Stimulated activated CD4-positive, alpha-beta T cell treated with anti-CD3 and anti-CD28 coated beads, Interleukin-1b, Interleukin-23, amount 100 ng/mL, for 4 hours (primary cell): ENCODE data around the gene COQ3.
"Not testable (repeated sequence)": the region's sequence is repeated elsewhere in the genome, so short reads cannot be mapped to it uniquely, and the experiment has no call there.

Source experiments
- DNase-seq, 2 donors: peaks; one replicate each; pipeline ENCODE4 v3.0.0-alpha.2; 2020; ENCODE audit warnings: low read depth in 2 of 2

COQ3 gene

DNA sequence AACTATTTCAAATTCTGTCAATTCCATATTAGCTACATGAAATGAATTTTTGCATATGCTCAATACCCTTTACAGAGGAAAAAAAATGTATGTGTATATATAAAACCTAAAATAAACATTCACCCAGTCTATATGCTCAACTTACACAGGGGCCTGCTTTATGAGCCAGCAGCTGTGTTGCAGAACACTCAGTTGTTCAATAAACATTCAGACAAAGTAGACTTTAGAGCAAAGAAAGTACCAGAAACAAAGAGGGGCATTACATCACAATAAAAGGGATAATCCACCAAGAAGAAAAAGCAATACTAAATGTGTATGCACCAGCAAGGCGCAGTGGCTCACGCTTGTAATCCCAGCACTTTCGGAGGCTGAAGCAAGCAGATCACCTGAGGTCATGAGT lies 9.5 kb downstream of the COQ3 start:
- no peak for DNase-seq

DNA sequence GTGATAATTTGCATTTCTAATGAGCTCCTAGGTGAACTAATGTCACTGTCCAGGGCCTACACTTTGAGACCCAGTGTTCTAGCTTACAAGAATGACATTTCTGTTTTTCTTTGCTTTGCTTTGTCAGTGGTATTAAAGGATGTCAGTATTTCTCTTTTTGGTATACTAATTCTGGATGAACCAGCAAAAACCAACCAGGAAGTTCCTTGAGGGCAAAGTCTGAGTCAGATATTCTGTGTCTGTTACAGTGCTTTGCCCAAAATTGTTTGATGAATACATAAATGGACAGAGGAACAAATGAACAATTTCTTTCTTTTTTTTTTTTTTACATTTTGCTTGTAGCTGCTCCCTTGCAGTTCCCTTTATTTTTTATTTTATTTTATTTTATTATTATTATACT lies 15.4 kb downstream of the COQ3 start:
- DNase-seq = no peak

DNA sequence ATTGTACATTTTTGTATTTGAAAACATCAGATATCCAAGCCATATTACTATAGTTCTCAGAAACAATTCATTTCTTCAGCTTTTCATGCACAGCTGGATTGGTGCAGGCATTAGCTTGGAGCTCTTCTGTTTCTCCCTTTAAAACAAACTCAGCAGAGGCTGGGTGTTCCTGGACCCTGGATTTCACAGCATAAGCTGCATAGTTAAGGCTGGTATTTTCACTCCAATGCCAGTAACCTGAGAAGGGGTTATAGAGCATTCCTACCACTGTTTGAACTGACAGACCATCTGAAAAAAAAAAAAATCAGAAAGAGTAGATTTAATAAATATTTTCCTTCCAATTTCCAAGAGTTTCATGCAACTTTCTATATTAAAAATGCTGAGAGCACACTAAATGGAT lies 24.5 kb downstream of the COQ3 start:
- DNase-seq = no peak

DNA sequence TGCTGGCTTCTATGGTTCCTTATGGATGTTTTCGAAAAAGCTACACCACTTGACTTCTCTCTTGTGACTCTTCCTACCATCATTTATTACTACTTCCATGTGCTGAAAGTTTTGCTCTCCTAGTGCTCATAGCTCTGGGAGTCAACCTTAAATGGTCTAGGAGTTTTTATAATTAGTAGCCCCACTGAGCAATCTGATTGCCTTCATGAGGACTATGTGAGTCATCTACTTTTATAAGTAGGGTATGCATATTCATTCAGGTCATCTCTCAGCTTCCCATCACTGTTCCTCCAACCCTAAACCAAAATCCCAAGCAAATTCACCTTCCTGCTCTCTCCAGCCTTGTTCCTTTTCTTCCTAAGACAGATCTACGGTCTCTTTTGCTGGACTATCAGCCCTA lies 27.1 kb downstream of the COQ3 start:
- DNase-seq = no peak

DNA sequence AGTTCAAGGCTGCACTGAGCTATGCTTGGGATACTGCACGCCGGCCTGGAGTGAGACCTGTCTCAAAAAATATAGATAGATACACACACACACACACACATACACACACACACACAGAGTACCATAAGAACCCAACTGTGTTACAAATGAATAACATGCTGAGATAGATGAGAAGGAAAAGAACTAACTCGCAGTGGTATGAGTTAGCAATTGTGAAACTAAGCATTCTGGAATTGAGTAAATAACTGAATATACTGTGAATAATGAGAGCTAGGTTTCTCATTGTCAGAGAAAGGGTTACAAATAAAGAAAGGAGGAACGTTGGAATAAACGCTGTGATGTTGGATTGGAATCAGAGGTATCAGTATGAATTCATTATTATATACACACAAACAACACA lies 30.0 kb downstream of the COQ3 start:
- DNase-seq = no peak

DNA sequence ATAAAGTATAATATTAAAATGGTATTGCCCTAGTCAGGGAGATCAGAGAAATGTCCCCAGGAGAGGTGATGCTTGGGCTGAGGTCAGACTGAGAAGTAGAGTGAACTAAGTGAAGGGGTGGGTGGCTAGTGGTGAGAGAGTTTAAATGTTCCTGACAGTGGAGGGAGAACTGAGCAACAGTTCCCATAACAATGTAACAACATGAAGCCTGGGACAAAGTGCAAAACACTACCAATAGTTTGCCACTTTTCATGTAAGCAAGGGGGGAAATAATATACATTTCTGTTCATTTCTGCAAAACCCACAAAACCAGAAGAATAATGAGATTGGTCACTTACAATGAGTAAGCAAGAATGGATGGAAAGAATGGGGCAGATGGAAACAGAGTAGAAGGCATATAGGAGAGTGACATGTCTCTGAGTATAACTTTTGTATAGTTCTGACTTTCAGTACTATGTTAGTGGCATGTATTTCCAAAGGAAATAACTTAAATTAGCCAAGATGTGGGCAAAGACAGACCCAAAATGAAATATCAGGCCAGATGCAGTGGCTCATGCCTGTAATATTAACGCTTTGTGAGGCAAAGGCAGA lies 31.2 kb downstream of the COQ3 start:
- DNase-seq = no peak

DNA sequence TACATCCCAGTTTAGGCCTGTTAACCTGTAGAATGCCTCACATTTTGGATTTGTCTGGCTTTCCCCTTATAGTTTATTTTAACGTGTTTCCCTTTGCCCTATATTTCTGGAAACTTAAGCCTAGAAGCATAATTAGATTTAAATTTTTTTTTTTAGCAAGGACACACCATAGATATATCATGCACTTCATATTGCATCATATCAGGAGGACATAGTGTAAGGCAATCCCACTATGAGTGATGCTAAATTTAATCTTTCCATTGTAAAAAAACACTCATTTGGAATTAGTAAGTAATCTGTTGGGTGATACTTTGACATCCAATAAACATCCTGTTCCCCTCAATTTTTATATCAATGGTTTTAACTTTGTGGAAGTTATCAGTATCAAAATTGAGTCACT lies 34.2 kb downstream of the COQ3 start:
- DNase-seq = no peak

DNA sequence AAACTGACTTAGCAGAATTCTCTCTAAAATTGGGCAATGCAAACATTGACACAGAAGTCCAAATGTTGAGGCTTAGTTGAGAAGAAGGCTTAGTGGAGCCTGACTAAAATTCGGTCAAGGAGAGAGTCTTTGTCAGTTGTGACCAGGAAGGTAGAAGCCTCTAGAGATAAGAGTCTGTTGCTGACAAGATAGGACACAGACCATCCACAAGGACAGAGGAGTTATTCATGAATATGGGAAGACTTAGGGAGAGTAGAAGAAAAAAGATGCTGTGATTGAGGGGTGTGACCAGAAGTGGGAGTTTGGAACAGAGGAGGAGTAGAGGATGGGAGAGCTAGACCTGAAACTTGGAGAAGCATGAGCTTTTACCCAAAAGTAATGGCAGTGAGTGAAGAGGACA lies 37.4 kb downstream of the COQ3 start:
- no peak for DNase-seq

DNA sequence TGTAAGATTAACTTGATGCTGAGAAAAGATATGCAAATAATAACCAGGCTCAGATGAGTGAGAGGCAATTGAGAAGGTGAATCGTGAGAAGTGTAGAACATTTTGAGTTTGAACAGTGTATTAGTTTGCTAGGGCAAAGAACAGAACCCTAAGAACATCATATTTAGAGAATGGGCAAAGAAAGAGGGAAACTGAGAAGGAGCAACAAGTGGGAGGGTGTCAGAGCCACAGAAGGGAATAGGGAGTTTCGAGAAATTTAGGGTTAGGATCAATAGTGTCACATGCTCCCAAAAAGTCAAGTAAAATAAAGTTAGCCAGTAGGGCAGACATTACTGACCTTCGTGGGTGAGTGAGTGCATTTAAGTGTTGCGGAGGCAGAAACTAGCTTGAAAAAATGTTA lies 39.0 kb downstream of the COQ3 start:
- no peak for DNase-seq

DNA sequence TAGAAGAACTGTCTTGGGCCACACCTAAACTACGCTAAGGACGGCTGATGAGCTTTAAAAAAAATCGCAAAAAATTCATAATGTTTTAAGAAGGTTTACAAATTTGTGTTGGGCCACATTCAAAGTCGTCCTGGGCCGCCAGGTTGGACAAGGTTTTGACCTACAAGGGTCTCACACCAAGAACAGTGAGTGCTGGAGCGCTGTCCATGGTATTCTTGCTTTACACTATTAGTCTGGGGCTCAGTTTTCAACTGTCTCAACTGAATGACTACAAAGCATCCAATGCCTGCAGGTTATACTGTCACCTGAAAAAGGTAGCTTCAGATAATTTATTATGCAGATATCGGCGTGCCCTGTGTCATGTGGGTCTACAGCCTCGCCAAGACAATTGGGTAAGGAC lies 40.9 kb downstream of the COQ3 start:
- no peak for DNase-seq

DNA sequence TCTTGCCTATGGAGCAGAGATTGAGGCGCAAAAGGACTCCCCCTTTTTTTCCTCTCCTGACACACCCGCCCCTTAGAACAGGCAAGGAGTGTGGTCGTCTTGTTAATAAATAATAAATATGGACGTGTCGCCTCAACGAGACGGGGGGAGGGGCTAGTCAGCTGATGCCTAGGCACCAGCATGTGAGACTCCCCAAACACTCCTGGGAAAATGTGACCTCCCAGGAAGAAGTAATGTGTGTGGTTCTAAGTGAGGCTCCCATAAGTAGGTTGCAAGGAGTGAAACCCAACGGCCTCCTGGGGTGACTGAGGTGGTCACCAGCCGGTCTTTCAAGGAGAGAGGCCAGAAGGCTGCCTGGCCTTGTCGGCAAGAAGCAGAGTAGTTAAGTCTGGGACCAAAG lies 43.4 kb downstream of the COQ3 start:
- DNase-seq = no peak

DNA sequence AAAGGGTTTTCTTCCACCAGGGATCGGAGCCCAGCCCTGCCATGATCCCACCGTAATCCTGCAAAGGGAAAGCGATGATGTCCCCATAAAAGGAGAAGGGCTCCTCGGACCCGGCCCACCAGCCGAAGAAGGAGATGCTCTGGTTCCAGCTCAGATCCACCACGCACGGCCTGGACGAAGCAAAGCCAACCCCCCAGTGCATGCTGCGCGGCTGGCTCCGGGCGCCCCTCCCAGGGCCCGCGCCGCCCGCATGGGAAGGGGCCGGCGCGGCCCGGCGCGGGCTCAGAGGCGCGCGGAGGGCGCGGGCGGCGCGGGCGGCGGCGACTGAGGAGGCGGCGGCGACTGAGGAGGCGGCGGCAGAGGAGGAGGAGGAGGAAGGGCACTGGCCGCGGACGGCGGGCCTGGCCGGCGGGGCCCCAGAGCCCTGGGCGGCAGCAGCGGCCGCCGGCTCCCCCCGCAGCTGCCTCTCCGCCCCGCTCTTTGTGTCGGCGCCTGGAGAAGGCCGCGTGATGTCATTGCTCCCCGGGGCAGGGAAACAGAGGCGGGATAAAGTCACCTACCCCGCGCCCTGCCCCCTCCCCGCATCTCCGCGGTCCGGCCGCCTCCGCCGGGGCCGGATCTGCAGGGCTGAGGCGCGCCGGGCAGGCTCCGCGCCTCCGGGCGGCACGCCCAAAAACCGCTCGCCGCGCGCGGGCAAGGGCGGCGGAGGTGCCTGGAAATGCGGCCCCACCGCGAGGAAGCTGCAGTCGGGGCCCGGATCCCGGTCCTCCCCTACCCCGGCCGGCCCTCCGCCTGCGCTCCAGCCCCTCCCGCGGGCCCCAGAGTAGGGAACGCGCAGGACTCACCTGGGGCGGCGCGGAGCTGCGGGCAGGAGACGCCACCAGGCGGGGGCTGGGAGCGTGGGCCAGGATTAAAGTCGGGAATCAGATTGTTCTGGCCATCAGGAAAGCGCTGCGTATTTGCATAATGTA lies 44.5 kb downstream of the COQ3 start, which contains the start of gene FAXC:
TSS of gene FAXC (minus strand) at position 504 of the 971 bp plus-strand sequence. CDS start at position 202, 302 bp downstream.
- no peak for DNase-seq

DNA sequence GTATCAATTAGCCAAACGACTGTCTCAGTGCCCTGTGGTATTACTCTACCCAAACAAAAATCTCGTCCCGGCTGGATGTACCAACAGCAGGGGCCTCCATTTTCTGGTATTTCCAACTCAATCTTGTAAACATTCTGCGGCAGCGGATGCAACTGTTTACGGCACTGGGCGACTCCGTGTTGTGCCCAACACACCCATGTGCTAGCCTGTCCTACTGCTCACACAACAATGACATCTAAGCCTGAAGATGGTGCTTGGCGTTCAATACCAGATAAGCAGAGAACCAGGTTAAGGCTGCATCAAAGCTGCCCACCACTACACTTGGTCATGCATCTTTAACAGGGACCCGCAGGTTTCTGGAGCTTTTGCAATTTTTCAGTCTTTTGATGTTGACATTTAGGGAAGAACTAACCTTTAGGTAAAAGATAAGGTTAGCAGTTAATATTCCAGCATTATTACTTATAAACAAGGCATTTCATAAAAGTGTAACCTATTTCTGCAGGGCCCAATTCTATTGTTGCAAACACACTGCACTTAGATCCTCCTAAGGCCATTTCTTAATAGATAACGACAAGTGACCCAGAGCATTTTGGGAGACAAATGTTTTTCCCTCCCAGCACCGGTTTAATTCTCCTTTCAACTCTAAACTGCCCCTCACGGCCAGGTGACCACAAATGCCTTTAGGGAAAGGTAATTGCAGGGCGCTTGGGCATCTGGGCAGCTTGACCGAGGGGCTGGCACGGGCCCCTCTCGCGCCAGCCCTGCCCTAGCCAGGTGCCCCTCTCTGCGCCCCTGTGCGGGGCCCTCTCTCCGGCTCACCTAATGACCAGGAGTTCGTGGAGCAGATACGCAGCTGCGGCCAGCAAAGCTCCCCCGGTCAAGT lies 45.5 kb downstream of the COQ3 start:
- DNase-seq = no peak

DNA sequence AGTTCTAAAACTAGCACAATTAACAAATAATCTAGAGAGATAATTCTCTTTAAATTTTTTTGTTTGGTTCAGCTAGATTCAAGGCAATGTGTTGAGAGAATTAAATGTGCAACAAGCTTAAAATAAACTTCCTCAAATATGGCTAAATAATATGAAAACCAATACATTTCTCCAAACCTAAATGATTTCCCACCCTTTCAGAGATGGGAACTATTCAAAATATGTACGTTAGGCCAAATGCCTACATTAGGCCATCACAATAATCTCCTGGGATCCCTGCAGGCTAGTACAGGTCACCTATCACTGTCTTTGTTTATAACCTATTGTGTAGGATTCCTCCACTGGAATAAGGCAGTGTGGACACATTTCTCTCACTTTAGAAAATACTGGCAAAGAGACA lies 46.2 kb downstream of the COQ3 start:
- DNase-seq = no peak

DNA sequence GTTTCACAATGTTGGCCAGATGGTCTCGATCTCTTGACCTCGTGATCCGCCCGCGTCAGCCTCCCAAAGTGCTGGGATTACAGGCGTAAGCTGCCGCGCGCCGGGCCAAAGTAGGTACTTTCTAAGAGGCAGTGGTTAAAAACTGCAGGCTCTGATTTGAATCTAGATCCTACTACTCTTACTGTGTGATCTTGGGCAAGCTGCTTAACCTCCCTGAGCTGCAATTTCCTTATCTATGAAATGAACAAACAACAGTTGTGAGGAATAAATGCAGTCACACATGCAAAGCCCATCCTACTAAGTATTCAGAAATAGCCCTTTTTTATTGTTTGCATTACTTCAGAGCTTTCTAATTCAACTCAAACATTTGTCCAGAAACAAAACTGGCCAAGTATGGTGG lies 47.4 kb downstream of the COQ3 start:
- no peak for DNase-seq

DNA sequence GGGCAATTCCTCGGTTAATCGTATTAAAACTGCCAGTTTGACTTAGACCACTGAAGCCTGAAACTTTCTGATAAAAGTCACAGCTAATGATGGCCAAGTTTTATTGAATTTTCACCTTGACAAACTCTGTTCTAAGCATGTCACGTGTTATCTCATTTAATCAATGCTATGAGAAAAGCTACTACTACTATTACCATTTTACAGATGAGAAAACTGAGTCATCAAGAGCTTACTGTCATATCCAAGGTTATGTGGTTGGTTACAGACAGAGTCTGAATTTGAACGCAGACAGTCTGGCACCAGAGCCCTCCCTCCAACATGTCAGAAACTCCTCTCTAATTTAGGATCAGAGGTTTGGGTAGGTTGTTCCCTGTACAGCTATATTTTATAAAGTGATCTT lies 48.8 kb downstream of the COQ3 start:
- no peak for DNase-seq

DNA sequence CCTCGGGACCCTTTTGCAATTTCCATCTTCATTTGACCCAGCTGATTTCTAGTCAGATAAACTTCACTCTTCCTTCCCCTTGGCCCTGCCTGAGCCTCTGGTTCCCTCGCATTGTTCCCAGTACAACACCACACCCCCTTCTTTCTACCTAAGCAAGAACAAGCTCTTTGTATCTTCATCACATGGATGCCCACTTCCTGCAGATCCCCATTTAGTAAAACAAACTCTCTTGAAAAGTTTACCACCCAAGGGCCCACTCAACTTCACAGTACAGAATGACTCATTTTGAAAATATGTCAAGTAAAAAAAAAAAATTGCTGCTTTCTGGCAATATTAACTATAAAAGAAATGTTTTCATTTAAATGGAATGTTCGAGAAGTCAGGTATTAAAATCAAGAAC lies 49.7 kb downstream of the COQ3 start:
- DNase-seq = no peak

DNA sequence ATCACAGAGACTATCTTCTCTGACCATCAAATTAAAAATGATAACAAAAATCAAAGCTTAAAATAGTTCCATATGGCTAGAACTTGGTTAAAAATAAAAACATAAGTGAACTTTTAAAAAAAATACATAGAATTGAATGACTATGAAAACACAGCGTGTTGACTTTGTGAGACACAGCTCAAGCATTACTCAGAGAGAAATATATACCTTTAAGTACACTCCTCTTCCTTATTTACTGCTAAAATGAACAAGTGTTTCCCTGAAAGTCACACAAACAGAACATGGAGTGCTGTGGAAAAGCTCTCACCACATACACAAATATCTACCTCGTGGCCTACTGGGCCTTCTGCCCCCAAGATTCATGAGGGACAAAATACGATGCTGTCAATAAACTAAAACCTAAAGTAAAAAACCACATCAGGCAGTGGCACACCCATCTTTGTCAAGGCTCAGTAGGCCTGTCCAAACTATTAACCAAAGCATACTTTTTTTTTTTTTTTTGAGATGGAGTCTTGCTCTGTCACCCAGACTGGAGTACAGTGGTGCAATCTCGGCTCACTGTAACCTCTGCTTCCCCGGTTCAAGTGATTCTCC lies 52.0 kb downstream of the COQ3 start:
- no peak for DNase-seq

DNA sequence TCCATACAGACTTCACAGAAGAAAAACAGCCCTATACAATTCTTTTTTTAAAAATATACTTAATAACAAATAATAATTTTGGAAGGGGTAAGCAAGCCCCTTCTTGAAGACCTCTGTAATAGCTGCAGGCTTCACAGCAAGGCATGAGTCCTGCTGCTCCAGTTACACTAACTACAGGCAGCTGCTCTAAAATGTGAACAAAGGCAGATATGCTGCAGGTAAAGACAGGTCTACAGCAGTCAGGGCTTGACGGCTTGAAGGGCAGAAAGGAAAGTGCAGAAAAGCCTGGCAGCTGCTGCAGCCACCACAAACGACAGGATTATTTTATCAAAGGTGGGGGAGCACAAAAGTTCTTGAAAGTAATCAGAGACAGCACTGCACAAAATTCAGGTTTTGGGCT lies 55.8 kb downstream of the COQ3 start:
- no peak for DNase-seq

DNA sequence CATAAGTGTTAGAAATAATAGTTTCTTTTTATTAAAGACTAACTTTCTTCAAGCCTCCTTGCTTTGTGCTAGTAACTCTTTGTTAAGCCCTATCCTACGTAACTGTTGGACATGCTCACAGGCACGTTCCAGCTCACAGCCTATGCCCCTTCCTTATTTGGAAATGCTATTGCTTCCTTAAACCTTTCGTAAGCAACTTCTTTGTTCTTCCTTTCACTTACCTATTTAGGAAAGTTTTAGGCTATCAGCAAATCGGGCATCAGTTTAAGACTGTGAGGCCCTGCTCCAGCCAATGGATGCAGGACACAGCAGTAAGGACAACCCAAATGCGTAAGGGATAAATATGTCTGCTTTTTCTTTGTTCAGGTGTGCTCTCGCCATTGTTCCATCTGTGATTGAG lies 58.7 kb downstream of the COQ3 start:
- not testable (repeated sequence) for DNase-seq

DNA sequence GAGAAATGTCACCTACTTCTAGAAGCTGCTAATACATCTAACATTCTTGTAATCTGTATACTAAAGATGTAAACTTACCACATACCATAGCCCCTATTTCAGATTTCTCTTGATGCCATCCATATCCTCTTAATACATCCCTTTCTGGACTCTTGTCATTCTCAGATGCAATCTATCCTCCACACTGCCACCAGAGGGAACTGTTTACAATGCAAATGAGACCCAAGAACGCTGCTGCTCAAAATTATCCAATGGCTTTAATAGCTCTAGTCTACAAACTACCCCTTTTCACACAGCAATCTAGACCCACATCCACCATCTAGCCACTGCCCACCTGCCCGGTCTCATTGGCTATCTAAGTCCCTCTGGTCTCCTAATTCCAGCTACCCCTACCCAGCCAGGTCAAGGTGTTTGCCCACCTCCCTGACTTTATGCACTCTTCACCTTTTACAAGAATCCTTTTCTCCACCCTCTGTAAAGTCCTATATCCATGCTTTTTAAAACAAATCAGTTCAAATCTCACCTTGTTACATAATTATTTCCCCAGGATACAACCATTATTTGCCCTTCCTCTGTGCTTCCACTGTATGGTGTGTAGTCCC lies 59.4 kb downstream of the COQ3 start:
- DNase-seq = no peak

DNA sequence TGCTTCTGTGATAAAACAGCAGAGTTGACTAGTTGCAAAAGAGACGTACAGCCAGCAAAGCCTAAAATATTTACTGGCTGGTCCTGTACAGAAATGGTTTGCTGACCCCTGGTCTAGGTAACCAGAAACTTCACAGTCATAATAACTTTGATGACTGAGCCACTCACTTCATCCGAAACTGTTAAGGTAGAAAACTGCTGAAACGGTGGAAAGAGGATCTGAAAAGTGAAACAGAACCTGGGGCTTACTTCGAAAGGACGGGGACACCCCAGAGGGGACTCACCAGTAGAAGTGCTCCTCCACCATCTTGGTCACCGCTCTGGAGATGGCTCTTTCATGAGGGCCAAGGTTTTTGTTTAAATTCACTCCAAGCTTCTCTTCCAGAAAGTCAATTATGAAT lies 60.9 kb downstream of the COQ3 start:
- DNase-seq = no peak
